ENCODE results near the gene HEPN1.

HEPN1 gene

GRCh38 chr11:124884869-124885479 lies 34.1 kb upstream of the HEPN1 start:
- DNase-seq: no peak

GRCh38 chr11:124886476-124886875 lies 32.6 kb upstream of the HEPN1 start:
- DNase-seq: no peak

- no peak for DNase-seq
These were observed 31.9 kb upstream of the HEPN1 start for GRCh38 chr11:124886978-124887666.

- no peak for DNase-seq
These were observed 31.4 kb upstream of the HEPN1 start for GRCh38 chr11:124887667-124888013.

GRCh38 chr11:124889191-124890091 lies 29.6 kb upstream of the HEPN1 start:
- DNase-seq: no peak

GRCh38 chr11:124890151-124890550 lies 28.9 kb upstream of the HEPN1 start:
- no peak for DNase-seq

GRCh38 chr11:124890683-124891372 lies 28.2 kb upstream of the HEPN1 start:
- DNase-seq: no peak

- DNase-seq: no peak
These were observed 27.6 kb upstream of the HEPN1 start for GRCh38 chr11:124891373-124891861.

- DNase-seq: no peak
These were observed 26.9 kb upstream of the HEPN1 start for GRCh38 chr11:124892146-124892545.

- DNase-seq: peak in 2 of 51 donors; percentile 19 to 26
These were observed 26.1 kb upstream of the HEPN1 start for GRCh38 chr11:124892750-124893454.

- no peak for DNase-seq
These were observed 25.2 kb upstream of the HEPN1 start for GRCh38 chr11:124893781-124894401.

GRCh38 chr11:124894606-124895430 lies 24.2 kb upstream of the HEPN1 start:
- no peak for DNase-seq

- no peak for DNase-seq
These were observed 23.5 kb upstream of the HEPN1 start for GRCh38 chr11:124895471-124895971.

- no peak for DNase-seq
These were observed 22.8 kb upstream of the HEPN1 start for GRCh38 chr11:124896071-124896750.

- DNase-seq: no peak
These were observed 22.1 kb upstream of the HEPN1 start for GRCh38 chr11:124896821-124897391.

GRCh38 chr11:124897674-124898262 lies 21.3 kb upstream of the HEPN1 start, which contains the start of gene ROBO4:
TSS of gene ROBO4 (minus strand) at chr11:124897865. CDS start at chr11:124897795, 70 bp downstream.
- DNase-seq: peak in 1 of 51 donors; percentile 23

- DNase-seq: no peak
These were observed 20.8 kb upstream of the HEPN1 start for GRCh38 chr11:124898263-124898680.

- peak in 31 of 51 donors; percentile 7 to 72 (median 47) for DNase-seq
These were observed 20.3 kb upstream of the HEPN1 start for GRCh38 chr11:124898711-124899110.
